ENCODE data around the gene ANO7. TPM values are rescaled to one million over a fixed set of nuclear protein-coding genes. Genes with fewer than 3 reads are reported as not detected.
A peak's percentile ranks its signal among the peaks of the same experiment; 100 is the strongest.

ANO7 gene
- total RNA-seq, 2 experiments from 2014 or later, result 0.53 to 0.91 TPM

DNA sequence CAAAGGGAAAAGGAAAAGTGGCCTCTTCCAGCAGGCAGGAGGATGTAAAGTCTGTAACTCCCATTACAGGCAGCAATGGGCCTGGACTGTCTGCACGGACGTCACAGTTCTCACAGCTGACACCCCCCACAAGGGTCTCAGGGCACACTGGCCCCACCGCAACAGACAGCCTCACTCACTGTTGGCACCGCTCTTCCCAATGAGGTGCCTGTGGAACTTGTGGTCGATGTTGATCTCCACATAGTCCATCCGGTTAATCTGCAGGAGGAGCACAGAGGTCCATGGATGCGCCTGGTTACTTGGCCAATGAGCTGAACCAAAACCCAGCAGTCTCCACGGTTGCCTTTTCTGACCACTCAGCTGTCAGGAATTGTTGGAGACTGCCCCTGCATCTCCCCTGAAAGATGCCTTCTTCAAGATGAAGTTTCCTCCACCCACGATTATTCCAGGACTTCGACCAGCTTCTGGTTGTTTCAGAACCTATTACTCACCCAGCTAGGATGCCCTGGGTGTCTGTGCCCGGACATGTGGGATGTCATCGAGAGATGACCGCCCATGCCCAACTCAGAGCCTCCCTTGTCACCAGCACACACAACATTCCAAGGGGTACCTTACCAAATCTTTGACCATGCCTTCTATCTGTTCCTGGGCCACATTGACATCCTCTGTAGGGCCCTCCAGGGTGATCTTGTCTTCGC, 64.5 kb downstream of the ANO7 start:
- Mint-ChIP-seq H3K36me3 (ENCODE audit: low read depth) (peaks cover 75% of the 10 kb centered on the region), H3K4me3 (no peak overlapping the region), H3K4me1 (peaks cover 2% of the 10 kb centered on the region), H3K27ac (no peak overlapping the region), H3K9me3 (no peaks in the 10 kb centered on the region), H3K27me3 (no peaks in the 10 kb centered on the region)
- DNase-seq, result no peak
- ChIA-PET POLR2A (interaction anchor here (1.0 kb wide), 1 partner anchor 62 kb away, joined by 3 read pairs; the partner anchor contains the start of genes HDLBP and SEPTIN2), CTCF (no interaction called here)

DNA sequence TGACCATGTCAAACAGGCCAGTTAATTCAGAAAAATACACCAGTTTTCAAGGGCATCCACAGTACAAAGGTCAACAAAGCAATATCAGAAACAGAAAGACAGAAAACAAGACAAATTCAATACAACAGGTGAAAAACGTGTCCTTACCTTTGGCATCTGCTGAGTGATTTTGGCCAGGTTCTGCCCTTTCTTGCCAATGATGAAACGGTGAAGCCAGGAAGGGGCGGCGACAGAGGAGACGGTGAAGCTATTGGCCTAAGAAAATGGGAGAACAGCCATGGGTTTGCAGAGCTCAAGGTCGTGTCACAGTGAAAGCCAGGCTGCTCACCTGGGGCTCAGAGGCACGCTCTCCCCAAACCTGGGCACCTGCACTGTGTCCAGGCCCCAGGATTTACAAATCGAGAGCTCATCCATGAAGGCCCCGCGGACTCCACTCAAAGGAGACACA, 66.5 kb downstream of the ANO7 start:
- DNase-seq, result no peak
- Mint-ChIP-seq H3K27me3 (no peaks in the 10 kb centered on the region), H3K4me3 (no peak overlapping the region), H3K4me1 (peaks cover 7% of the 10 kb centered on the region), H3K27ac (no peak overlapping the region), H3K36me3 (ENCODE audit: low read depth) (peaks cover 65% of the 10 kb centered on the region), H3K9me3 (no peaks in the 10 kb centered on the region)
- POLR2A ChIA-PET, result no interaction called here
- CTCF ChIA-PET, result no interaction called here

DNA sequence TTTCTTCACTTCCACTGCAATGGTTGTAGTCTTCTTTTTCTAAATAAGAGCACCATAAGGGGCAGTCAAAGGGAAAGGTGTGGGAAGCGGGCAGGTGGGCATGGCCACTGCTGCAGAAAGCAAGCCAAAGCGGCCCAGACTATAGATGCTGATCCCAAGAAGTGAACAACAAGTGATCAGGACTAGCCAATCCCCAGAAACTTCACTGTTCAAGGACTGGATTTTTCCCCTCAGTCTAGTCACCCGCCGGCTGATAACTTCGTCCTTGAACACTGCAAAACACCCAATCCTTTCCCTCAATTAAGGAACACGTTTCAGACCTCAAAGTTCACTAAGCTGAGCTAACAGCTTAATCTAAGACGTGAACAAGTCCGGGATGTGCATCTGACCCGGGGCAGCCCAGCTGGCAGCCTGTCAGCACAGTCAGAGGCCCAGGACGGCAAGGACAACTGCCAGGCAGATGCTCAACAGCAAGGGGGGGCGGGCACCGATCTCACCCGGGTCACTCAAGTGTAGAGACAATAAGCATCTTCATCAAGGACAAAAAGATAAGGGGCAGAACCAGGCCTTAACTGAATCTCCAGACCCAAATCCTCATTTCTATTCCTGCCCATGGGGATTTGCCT, 67.2 kb downstream of the ANO7 start:
- H3K36me3 Mint-ChIP-seq (ENCODE audit: low read depth), result peaks cover 65% of the 10 kb centered on the region
- H3K4me1 Mint-ChIP-seq, result peaks cover 7% of the 10 kb centered on the region
- H3K4me3 Mint-ChIP-seq, result no peak overlapping the region
- no peak overlapping the region for H3K27ac Mint-ChIP-seq
- H3K9me3 Mint-ChIP-seq, result no peaks in the 10 kb centered on the region
- no peaks in the 10 kb centered on the region for H3K27me3 Mint-ChIP-seq
- DNase-seq, result no peak
- CTCF ChIA-PET, result no interaction called here
- POLR2A ChIA-PET, result no interaction called here

DNA sequence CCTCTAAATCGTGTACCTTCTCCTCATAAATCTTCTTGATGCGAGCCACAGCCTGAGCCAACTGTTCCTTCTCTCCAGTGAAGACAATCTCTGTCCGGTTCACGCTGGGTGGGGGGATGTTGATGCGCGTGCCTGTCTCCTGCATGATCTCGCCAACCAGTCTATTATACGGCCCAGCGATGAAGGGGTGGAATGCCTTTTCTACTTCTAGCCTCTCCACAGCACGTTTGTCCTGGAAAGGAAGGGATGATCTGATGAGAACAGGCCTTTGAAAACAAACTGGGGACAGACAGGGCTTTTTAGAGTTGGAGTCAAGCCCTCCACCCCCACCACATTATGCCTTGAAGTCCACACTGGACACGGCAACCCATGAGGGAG, 67.7 kb downstream of the ANO7 start:
- no peaks in the 10 kb centered on the region for H3K27me3 Mint-ChIP-seq
- no peak overlapping the region for H3K27ac Mint-ChIP-seq
- H3K4me1 Mint-ChIP-seq, result peaks cover 7% of the 10 kb centered on the region
- POLR2A ChIA-PET, result no interaction called here
- peaks cover 67% of the 10 kb centered on the region for H3K36me3 Mint-ChIP-seq (ENCODE audit: low read depth)
- DNase-seq, result no peak
- CTCF ChIA-PET, result no interaction called here
- H3K9me3 Mint-ChIP-seq, result no peaks in the 10 kb centered on the region
- no peak overlapping the region for H3K4me3 Mint-ChIP-seq

DNA sequence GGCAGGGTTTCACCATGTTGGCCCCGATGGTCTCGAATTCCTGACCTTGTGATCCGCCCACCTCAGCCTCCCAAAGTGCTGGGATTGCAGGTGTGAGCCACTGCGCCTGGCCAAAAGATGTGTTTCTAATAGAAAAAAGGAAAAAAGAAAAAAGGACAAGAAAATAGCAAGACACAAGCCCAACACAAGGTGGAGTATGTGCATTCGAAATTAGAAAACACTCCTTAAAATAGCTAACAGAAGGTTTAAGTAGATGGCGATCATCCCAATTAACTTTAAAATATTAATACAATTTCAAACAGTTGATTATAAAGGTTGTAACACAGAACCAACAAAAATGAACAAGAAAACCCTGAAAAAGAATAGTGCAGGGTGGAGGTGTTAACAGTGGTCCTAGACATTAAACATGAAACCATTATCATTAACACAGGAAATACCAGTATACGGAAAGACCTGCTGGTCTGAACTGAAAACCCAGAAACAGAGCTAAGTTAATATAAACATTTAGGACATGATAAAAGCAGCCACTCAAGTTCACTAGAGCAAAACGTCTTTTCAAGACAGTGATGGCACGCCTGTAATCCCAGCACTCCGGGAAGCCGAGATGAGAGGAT, 69.0 kb downstream of the ANO7 start:
- ChIA-PET POLR2A (interaction anchor here (1.2 kb wide), 1 partner anchor 17 kb away, joined by 3 read pairs; no protein-coding TSS in a partner anchor), CTCF (interaction anchor here (1.3 to 1.5 kb wide), 2 partner anchors 179 to 353 kb away, joined by 3 read pairs; no protein-coding TSS in a partner anchor)
- no peaks in the 10 kb centered on the region for H3K9me3 Mint-ChIP-seq
- peaks cover 7% of the 10 kb centered on the region for H3K4me1 Mint-ChIP-seq
- no peak overlapping the region for H3K4me3 Mint-ChIP-seq
- H3K27ac Mint-ChIP-seq, result no peak overlapping the region
- H3K27me3 Mint-ChIP-seq, result no peaks in the 10 kb centered on the region
- H3K36me3 Mint-ChIP-seq (ENCODE audit: low read depth), result peaks cover 68% of the 10 kb centered on the region
- DNase-seq, result no peak

DNA sequence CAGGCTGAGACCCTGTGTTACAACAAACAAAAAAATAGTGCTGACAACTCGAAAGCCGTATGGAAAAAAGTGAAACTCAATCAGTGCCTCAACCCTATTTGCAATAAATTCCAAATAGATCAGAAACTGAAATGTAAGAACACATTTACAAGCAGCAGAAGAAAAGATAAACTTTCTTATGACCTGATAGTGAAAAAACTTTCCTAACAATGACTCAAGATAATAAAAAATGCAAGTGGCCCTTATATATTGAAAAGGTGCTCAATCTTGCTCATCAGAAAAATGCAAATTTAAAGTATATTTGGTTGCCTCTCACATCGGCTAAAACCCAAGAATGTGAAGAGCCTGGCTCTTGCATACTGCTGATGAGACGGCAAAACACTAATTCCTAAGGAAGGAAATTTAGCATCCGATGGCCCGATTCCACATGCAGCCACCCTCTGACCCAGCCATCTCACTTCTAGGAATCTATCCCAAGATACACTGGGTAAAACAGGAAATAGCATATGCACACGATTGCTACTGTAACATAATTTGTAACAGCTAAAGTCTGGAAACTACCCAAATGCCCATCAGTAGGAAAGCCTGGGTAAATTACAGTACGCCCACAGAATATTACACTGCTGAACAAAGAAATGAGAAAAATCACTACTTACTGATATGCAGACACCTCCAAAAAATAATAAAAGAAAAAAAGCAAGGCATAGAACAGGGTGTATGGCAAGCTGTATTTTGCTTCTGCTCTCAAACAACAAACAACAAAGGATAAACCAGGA, 70.2 kb downstream of the ANO7 start:
- ChIA-PET POLR2A (no interaction called here), CTCF (interaction anchor here (1.3 to 1.5 kb wide), 2 partner anchors 181 to 352 kb away, joined by 3 read pairs; no protein-coding TSS in a partner anchor)
- peak overlapping the region; percentile 7 for H3K27ac Mint-ChIP-seq
- no peak for DNase-seq
- no peak overlapping the region for H3K4me3 Mint-ChIP-seq
- H3K36me3 Mint-ChIP-seq (ENCODE audit: low read depth), result peaks cover 69% of the 10 kb centered on the region
- no peaks in the 10 kb centered on the region for H3K9me3 Mint-ChIP-seq
- peaks cover 7% of the 10 kb centered on the region for H3K4me1 Mint-ChIP-seq
- H3K27me3 Mint-ChIP-seq, result no peaks in the 10 kb centered on the region

DNA sequence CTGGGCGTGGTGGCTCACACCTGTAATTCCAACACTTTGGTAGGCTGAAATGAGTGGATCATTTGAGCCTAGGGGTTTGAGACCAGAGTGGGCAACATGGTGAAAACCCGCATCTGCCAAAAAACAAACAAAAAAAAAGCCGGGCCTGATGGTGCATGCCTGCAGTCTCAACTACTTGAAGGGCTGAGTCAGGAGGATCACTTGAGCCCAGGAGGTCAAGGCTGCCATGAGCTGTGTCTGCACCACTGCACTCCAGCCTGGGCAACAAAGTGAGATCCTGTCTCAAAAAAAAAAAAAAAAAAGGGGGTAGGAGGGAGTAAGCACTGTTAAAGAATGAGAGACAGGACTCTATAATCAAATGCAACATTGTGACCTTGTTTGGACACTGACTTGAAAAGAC, 72.4 kb downstream of the ANO7 start:
- Mint-ChIP-seq H3K9me3 (no peaks in the 10 kb centered on the region), H3K27ac (no peak overlapping the region), H3K27me3 (no peaks in the 10 kb centered on the region), H3K4me1 (peaks cover 7% of the 10 kb centered on the region), H3K4me3 (no peak overlapping the region), H3K36me3 (ENCODE audit: low read depth) (peaks cover 62% of the 10 kb centered on the region)
- CTCF ChIA-PET, result no interaction called here
- POLR2A ChIA-PET, result no interaction called here
- no peak for DNase-seq

DNA sequence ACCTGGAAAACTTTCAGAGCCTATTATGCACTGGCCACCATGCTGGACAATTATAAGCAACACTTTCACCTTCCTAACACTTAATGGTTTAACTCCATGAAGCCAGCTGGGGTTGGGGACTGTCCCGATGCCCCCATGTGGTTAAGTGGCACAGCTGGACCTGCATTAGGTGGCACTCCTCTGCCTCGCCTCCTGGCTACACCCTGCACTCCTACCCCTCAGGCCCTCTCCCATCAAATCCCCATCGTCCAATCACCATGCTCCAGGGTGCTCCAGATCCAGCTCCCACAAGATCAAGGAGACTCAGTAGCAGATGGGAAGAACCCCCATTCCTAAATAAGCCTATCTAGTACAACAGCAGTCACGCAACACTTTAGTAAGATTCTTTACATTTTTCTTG, 73.2 kb downstream of the ANO7 start:
- no peaks in the 10 kb centered on the region for H3K27me3 Mint-ChIP-seq
- no peak for DNase-seq
- no peak overlapping the region for H3K4me3 Mint-ChIP-seq
- CTCF ChIA-PET, result no interaction called here
- POLR2A ChIA-PET, result no interaction called here
- H3K4me1 Mint-ChIP-seq, result peaks cover 7% of the 10 kb centered on the region
- H3K9me3 Mint-ChIP-seq, result no peaks in the 10 kb centered on the region
- no peak overlapping the region for H3K27ac Mint-ChIP-seq
- peaks cover 62% of the 10 kb centered on the region for H3K36me3 Mint-ChIP-seq (ENCODE audit: low read depth)

DNA sequence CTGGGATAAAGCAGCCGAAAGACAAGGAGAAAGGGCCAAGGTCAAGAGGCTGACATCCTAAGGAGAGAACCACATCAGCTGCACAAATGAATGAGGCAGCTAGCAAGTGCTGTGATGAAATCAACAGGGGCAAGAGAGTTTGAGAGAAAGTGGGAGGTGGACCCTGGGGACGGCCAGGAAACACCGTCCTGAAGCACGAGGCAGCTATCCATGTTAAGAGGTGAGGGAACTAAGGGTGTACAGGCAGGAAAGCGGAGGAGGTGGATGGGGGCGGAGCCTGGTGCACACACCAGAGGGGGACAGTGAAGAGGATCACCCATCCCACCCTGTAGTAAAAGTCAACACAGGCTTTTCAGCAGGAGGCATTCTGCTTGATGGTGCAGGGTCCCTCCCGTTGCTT, 74.6 kb downstream of the ANO7 start:
- Mint-ChIP-seq H3K36me3 (ENCODE audit: low read depth) (peaks cover 68% of the 10 kb centered on the region), H3K4me1 (peaks cover 6% of the 10 kb centered on the region), H3K27me3 (no peaks in the 10 kb centered on the region), H3K27ac (no peak overlapping the region), H3K4me3 (no peak overlapping the region), H3K9me3 (no peaks in the 10 kb centered on the region)
- CTCF ChIA-PET, result no interaction called here
- DNase-seq, result no peak
- POLR2A ChIA-PET, result no interaction called here

DNA sequence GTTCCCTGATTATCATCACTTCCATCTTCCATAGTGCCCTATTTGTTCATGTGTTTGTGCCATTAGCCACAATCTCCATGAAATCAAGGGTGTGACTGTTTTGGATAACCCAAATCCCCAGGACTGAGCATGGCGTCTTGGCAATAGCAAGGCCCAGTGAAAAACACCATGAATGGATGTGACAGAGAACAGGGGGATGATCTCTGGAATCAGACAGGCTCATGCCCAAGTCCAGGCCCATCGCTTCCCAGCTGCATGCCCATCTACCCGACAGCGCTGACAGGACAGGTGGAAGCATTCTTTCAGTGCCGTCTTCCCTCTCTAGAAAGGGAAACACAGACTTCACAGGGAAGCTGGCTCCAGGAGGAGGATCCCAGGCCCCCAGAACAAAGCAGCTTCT, 77.0 kb downstream of the ANO7 start:
- H3K36me3 Mint-ChIP-seq (ENCODE audit: low read depth), result peaks cover 65% of the 10 kb centered on the region
- H3K27me3 Mint-ChIP-seq, result no peaks in the 10 kb centered on the region
- no peak overlapping the region for H3K4me3 Mint-ChIP-seq
- DNase-seq, result no peak
- H3K4me1 Mint-ChIP-seq, result peaks cover 21% of the 10 kb centered on the region
- no peaks in the 10 kb centered on the region for H3K9me3 Mint-ChIP-seq
- CTCF ChIA-PET, result no interaction called here
- POLR2A ChIA-PET, result no interaction called here
- H3K27ac Mint-ChIP-seq, result no peak overlapping the region

DNA sequence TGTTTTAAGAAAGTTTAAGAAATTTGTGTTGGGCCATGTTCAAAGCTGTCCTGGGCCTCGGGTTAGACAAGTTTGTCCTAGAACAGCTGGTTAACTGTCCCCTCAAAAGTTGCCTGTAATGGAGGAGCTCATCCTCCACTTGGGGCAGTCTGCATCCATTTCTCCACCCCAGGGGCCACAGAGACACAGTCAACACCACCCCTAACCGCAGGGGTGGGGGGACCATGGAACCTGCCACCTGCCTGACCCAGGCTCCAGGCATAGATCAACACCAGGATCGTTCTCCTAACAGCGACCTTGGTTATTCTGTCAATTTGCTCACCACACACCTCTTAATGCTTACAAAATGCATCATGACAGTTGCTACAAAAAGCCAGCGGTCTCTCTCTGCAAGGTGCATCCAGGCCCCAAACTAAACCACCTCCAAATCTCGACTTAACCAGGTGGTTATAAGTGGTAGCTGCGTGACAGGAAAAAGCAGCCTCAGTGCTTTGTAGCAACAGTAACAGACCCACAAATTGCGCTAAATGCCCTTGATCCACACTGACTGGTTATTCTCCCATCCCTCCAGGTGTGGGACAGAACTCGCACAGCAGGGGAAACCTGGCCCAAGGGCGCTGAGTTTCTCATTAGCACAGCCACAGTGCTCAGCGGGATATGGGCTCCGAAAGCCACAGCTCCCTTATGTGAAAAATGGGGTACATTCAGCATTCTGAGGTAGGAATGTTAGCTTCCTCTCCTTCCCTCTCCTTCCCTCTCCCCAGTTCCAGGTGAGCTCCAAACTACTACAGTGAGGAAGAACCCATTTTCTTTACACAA, 79.0 kb downstream of the ANO7 start:
- ChIA-PET POLR2A (interaction anchor here (0.6 kb wide), 1 partner anchor 41 kb away, joined by 3 read pairs; no protein-coding TSS in a partner anchor), CTCF (no interaction called here)
- H3K36me3 Mint-ChIP-seq (ENCODE audit: low read depth), result peaks cover 49% of the 10 kb centered on the region
- no peaks in the 10 kb centered on the region for H3K27me3 Mint-ChIP-seq
- no peak for DNase-seq
- H3K4me1 Mint-ChIP-seq, result peaks cover 35% of the 10 kb centered on the region
- no peak overlapping the region for H3K4me3 Mint-ChIP-seq
- H3K27ac Mint-ChIP-seq, result no peak overlapping the region
- no peaks in the 10 kb centered on the region for H3K9me3 Mint-ChIP-seq

DNA sequence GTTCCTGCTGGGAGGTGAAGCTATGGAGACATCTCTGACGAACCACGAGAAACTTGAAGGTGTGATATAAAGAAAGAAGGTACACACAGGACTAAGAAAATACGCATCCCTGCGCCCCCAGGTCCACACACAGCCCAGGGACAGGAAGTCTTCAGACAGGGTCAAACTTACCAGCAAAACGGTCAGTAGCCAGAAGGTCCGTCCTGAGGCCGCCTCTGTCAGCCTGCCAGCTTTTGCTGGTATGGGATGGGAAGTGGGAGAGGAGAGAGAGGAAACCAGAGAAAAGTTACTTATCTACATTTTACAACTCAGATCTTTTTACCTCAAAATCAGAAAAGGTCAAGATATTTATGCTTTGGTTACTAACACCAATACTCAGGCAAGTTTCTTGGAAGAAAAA, 79.8 kb downstream of the ANO7 start:
- Mint-ChIP-seq H3K27ac (no peak overlapping the region), H3K27me3 (no peaks in the 10 kb centered on the region), H3K4me3 (no peak overlapping the region), H3K4me1 (peaks cover 40% of the 10 kb centered on the region), H3K9me3 (no peaks in the 10 kb centered on the region), H3K36me3 (ENCODE audit: low read depth) (peaks cover 41% of the 10 kb centered on the region)
- no peak for DNase-seq
- CTCF ChIA-PET, result no interaction called here
- POLR2A ChIA-PET, result no interaction called here

All from activated CD4-positive, alpha-beta memory T cell treated with anti-CD3 and anti-CD28 coated beads, Interleukin-2, amount 10 ng/mL, durations not matched to agents 7 days and 5 days (primary cell).